Adrenal gland (tissue), 5 donors: ENCODE measurements around the gene ADCY1.

Experiments used
- POLR2A ChIP-seq, 2 donors: fragments of 450-650 bp; IDR thresholded peaks; one replicate each; pipeline ENCODE4 v1.6.1; 2017; ENCODE audit warnings: antibody characterized with exemption in 2 of 2, mild to moderate bottlenecking in 2 of 2, moderate library complexity in 1 of 2
- TF ChIP-seq, protein P1 (sequence below), 6 experiments: fragments of 450-650 bp in 4 of 6; fragments of 200-600 bp in 2 of 6; sonication (generic) in 1 of 6; IDR thresholded peaks; 1 replicate in 5 of 6; 2 replicates in 1 of 6; pipeline versions ENCODE4 v1.5.1 to v1.8.0; 2016 to 2021; ENCODE audit warnings: antibody characterized with exemption in 6 of 6, mild to moderate bottlenecking in 2 of 6, moderate library complexity in 1 of 6
- donor health status: DM: no; HTN: no; CAD: no.

DNA sequence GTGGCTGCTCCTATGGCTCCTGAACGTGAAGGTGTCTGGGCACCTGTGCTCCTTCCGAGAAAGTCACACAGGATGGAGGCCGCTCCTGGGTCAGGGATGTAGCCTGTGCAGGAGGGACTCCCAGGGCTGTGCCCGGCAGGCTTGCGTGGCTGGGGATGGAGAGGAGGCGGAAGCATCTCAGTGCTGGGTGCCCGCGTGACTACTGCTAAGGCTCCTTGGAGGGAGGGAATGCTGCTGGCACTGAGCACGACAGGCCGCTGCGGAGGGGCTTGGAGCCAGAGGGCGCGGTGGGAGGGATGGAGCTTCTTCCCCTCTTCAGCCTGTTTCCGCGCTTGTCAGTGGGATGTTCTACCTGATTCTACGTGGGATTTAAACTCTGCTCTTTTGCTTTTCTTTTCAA lies 35.0 kb downstream of the ADCY1 start:
- TF ChIP-seq, protein P1, sequence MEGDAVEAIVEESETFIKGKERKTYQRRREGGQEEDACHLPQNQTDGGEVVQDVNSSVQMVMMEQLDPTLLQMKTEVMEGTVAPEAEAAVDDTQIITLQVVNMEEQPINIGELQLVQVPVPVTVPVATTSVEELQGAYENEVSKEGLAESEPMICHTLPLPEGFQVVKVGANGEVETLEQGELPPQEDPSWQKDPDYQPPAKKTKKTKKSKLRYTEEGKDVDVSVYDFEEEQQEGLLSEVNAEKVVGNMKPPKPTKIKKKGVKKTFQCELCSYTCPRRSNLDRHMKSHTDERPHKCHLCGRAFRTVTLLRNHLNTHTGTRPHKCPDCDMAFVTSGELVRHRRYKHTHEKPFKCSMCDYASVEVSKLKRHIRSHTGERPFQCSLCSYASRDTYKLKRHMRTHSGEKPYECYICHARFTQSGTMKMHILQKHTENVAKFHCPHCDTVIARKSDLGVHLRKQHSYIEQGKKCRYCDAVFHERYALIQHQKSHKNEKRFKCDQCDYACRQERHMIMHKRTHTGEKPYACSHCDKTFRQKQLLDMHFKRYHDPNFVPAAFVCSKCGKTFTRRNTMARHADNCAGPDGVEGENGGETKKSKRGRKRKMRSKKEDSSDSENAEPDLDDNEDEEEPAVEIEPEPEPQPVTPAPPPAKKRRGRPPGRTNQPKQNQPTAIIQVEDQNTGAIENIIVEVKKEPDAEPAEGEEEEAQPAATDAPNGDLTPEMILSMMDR (IDR thresholded peaks at IDR 0.05): no peak
- TF ChIP-seq POLR2A (IDR thresholded peaks at IDR 0.05): no peak
